NCI-H524 treated with DMSO at 0.1 percent for 48 hours (cell line): ENCODE measurements around the gene KRT34.
"Not testable (repeated sequence)": the region's sequence is repeated elsewhere in the genome, so short reads cannot be mapped to it uniquely, and the experiment has no call there.

Source experiments
- DNase-seq: peaks from one replicate; lab custom pipeline; 2025; lab: John Stamatoyannopoulos, UW

The KRT34 gene

GRCh38 chr17:41404024-41404671 lies 22.0 kb upstream of the KRT34 start:
- DNase-seq: no peak

- no peak for DNase-seq
Measured at GRCh38 chr17:41403404-41404023, 21.4 kb upstream of the KRT34 start.

- DNase-seq: no peak
Measured at GRCh38 chr17:41402161-41402560, 20.1 kb upstream of the KRT34 start.

DNA sequence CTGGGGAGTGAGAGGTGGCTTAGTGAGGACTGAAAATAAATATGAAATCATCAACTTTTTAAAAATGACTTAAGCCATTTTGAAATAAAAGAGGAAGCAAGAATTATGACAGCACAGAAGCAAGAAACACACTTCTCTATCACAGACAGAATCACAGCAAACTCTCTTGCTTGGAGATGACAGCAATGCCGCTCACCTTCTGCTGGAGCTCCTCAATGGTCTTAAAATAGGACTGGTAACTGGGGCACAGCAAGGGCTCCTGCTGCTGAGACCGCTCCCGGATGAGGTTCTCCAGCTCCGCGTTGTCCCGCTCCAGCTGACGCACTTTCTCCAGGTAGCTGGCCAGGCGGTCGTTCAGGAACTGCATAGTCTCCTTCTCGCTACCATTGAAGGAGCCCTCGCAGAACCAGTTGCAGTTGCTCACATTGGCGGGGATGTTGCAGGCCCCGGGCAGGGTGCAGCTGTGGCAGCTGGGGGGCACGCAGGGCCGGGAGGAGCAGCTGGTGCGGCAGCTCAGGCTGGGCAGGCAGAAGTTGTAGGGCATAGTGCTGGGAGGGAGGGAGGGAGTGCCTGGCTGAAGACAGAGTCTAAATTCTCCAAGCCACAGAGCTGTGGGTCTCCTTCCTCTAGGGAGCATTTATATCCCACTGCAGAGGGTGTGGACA lies 15.0 kb upstream of the KRT34 start, which contains the start of gene KRT31:
TSS of gene KRT31 (minus strand) at position 613 of the 665 bp plus-strand sequence. CDS start at position 544, 69 bp downstream.
- DNase-seq: no peak

DNA sequence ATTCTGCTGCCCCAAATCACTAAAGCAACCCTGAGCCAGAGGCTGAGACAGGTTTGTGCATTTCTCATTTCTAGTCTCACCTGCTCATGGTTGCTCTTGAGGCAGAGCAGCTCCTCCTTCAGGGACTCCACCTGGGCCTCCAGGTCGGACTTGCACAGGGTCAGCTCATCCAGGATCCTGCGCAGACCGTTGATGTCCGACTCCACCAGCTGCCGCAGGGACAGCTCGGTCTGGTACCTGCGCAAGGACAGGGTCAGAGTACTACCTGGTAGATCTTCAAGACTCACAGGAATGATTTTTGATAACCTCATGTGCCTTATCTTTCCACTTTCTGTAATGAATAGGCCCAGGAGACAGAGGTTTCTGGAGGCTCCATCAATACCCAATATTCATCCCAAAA lies 14.2 kb upstream of the KRT34 start:
- DNase-seq: no peak

- no peak for DNase-seq
Measured at GRCh38 chr17:41395611-41396010, 13.5 kb upstream of the KRT34 start.

DNA sequence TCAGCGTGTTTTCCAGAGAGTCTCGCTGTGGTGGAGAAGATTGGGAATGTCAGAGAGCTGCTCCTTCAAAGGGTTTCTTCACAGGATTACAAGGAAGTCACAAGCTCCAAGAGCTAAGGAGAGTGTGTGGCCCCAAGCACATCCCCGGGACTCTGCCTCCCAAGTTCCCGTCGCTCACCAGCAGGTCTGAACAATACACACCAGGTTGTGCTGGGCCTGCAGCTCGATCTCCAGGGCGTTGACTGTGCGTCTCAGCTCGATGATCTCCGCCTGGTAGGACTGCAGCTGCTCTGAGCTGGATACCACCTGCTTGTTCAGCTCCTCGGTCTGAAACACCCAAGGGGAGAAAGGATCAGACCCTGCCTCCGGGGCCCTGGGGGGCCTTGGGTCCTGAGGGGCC lies 12.9 kb upstream of the KRT34 start:
- not testable (repeated sequence) for DNase-seq

DNA sequence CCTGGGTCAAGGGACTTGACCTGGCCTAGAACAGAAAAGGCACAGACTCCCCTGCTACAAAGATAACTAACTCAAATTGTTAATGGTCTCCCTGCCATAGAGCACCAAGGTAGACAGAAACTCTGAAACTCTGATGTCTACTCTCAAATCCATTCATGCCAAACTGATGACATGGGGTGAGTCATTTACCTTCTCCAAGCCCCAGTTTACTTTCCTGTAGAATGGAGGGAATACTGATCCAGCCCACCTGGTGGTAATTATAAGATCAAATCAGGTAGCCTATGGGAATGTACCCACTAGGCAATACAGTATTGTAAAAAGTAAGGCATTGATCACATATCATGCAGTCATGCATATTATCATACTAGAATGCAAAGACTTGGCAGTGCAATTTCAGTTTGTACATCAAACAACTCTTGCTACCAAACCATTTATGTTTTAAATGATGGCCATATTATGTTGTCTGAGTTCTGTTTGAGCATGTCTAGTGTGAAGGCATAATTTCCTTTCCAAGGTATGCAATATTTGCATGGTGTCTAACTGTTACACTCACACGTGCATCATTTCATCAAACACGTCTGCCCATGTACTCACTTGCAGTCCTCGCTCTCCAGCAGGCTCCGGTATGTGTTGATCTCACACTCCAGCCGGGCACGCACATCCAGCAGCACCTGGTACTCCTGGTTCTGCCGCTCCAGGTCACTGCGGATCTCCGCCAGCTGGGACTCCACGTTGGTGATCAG lies 12.3 kb upstream of the KRT34 start:
- DNase-seq: no peak

DNA sequence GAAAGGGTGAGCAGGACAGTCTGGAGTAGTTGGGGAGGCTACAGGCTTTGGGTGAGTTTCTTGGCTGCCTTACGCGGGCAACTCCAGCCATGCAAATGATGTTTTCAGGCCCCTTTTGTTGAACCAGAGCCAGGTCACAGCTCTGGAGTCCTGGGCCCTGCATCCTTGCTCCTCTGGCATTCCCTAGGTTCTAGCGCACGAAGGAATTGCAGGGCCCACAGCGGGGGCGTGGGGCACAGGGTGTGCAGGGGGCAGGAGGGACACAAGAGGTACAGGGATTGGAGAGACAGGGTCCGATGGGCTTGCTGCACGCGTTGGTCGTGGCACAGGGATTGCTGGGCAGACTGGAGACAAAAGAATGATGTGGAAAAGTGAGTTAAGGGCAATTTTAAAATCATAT lies 11.7 kb upstream of the KRT34 start:
- no peak for DNase-seq

DNA sequence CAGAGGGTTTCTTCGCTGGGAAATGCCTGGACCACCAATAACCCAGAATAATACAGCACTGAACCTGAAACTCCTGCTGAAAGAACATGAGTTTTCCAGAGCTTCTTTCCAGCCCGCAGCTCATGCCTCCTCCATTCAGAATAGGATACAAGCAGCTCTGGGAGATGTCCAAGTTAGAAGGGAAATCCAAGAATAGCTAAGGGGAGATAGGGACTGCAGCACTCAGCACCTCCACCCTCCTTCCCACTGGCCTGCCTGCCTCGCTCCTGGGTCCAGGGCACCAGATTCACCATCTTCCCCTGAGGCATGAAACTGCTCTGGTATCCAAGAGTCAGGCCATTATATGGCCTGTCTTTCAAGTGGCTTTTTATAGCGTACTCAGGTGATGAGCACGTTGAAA lies 11.2 kb upstream of the KRT34 start:
- DNase-seq: no peak

- DNase-seq: no peak
Measured at GRCh38 chr17:41392278-41392677, 10.2 kb upstream of the KRT34 start.

- DNase-seq: no peak
Measured at GRCh38 chr17:41391535-41391934, 9.4 kb upstream of the KRT34 start.

- no peak for DNase-seq
Measured at GRCh38 chr17:41390411-41390938, 8.4 kb upstream of the KRT34 start.

- DNase-seq: no peak
Measured at GRCh38 chr17:41387670-41388069, 5.6 kb upstream of the KRT34 start.

- no peak for DNase-seq
Measured at GRCh38 chr17:41386227-41386626, 4.1 kb upstream of the KRT34 start.

- DNase-seq: no peak
Measured at GRCh38 chr17:41383690-41384089, 1.6 kb upstream of the KRT34 start.

GRCh38 chr17:41382394-41382793 lies 288 bp upstream of the KRT34 start:
- DNase-seq: no peak

DNA sequence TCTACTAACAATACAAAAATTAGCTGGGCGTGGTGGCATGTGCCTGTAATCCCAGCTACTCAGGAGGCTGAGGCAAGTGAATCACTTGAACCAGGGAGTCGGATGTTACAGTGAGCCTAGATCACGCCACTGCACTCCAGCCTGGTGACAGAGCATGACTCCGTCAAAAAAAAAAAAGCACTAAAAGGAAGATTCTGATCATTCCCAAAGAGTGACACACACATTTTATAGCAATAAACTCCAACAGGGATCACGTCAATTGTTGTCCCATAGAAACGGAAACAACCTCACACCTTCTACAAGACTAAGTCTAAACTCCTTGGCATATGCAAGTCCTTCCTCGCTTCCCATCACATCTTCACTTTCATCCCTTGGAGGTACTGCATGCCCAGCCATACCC lies 2.0 kb downstream of the KRT34 start:
- not testable (repeated sequence) for DNase-seq

DNA sequence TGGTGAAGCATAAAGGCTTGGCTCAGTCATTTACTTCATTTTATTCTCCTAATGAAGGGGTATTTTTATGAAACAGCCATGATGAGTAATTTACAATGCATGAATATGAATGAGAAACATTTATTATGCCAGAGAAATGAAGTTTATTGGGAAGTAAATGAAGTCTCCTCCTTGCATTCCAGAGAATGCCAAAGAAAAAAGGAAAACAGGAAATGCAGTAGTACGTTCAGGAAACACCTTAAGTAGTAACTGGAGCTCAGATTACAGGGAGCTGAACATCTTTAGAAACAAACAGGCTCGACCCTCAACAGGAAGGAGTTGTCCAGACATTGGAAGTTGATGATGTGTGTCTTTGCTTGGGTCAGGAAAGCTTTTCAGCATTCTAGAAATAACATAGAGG lies 4.6 kb downstream of the KRT34 start:
- no peak for DNase-seq

DNA sequence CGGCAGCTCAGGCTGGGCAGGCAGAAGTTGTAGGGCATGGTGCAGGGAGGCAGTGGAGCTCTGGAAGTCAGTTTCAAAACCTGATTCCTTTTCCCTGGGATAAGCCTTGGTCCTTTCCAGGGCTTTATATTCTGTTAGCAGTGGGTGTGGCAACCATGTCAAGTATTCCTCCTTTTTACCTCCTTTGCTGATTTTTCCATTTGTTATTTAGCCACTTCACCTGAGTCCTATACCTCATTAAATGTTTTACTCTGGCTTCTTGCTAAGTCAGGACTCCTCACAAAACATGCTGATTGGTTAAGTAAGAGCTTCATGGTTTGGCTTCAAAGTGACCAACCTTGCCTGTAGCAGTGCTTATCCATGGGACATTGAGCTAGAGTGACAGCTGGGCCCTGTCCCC lies 12.4 kb downstream of the KRT34 start, which contains the start of gene KRT33B:
TSS of gene KRT33B (minus strand) at position 101 of the 400 bp plus-strand sequence. CDS start at position 38, 63 bp downstream.
- DNase-seq: no peak

DNA sequence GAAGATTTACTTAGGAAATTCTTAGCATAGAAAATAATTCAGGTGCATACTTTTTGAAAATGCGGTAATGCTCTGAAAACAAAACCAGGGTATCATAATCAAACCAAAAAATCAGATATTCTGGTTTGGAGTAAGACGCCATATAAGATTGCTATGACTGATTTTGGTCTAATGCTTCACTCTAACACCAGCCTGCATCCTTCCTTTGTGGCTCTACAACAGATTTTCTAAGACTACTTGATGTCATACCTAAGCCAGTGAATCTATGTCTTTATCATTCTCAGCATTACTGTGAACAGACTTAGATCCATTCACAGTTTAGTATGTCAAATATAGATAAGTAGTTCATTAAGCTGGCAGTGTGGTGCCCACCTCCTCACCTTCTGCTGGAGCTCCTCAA lies 13.1 kb downstream of the KRT34 start:
- DNase-seq: no peak

- no peak for DNase-seq
Measured at GRCh38 chr17:41367426-41368075, 14.6 kb downstream of the KRT34 start.
